ENCODE results near the gene ABCA13. TPM values are rescaled to one million over a fixed set of nuclear protein-coding genes. Genes with fewer than 3 reads are reported as not detected.

ABCA13 gene
- total RNA-seq, 4 donors from 2014 or later: 0.38 to 9.8 (median 4.9) TPM

GRCh38 chr7:48454750-48455192 is 283.5 kb downstream of the ABCA13 start:
- Histone ChIP-seq H3K9me3 (no peaks in the 10 kb centered on the region), H3K27ac (no peak overlapping the region), H3K4me1 (no peaks in the 10 kb centered on the region), H3K4me3 (no peak overlapping the region), H3K36me3 (no peaks in the 10 kb centered on the region), H3K27me3 (no peaks in the 10 kb centered on the region)
- TF ChIP-seq CTCF (IDR thresholded peaks at IDR 0.05): no peak
- TF ChIP-seq POLR2A (IDR thresholded peaks at IDR 0.05): no peak
- intact Hi-C loops (cut with DNase I): no loop called here
- no peak for DNase-seq
- 92 to 93% methylated on average over 11 to 28 of the region's 38 CpGs for WGBS, 2 donors

- no peak for DNase-seq
- TF ChIP-seq CTCF (IDR thresholded peaks at IDR 0.05): no peak
- TF ChIP-seq POLR2A (IDR thresholded peaks at IDR 0.05): no peak
- Histone ChIP-seq H3K27me3 (no peaks in the 10 kb centered on the region), H3K27ac (no peak overlapping the region), H3K36me3 (no peaks in the 10 kb centered on the region), H3K9me3 (no peaks in the 10 kb centered on the region), H3K4me3 (no peak overlapping the region), H3K4me1 (no peaks in the 10 kb centered on the region)
- intact Hi-C loops (cut with DNase I): no loop called here
- WGBS, 2 donors: 92 to 94% methylated on average over 11 to 17 of the region's 17 CpGs
These were observed 284.1 kb downstream of the ABCA13 start for GRCh38 chr7:48455363-48455762.

DNA sequence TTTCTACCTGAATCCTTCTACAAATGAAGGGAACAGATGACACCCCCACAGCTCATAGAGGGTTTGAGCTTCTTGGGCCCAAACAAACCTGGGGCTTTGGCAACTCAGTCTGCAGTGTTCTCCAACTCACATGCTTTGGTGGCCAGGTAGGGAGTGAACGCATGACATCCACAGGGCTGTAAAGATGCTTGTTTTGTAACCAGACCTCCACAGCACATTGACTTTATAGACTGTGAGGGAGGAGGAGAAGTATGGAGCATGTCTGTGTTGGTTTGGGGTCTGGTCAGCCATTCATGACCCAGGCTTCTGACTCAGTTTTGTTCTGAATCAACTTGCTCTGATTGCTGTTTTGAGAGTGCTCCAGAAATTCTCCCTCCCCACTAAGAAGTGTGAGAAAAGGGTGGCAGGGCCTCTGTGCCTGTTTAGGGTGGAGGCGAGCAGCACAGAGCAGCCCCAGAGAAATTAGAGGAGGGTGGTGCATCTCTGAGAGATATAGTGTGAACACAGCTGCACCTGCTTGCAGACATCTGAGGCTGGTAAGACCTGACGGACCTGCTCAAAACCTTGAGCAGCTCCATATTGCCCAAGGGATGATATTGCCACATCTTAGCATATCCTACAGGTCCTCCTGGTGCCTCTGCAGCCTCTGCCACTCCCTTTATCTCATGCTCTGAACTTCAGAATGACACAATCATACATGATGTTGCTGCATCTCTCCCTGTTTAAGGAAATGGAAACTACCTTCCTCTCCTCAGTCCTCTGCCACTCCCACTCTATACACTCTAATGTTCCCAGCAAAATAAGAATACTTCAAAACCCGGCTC is 287.7 kb downstream of the ABCA13 start:
- 59 to 66% methylated on average over 3 to 4 of the region's 4 CpGs for WGBS, 2 donors
- Histone ChIP-seq H3K4me1 (no peaks in the 10 kb centered on the region), H3K27ac (peak overlapping the region in 1 of 4 donors; percentile 34), H3K4me3 (no peak overlapping the region), H3K27me3 (no peaks in the 10 kb centered on the region), H3K36me3 (no peaks in the 10 kb centered on the region), H3K9me3 (no peaks in the 10 kb centered on the region)
- intact Hi-C loops (cut with DNase I): no loop called here
- TF ChIP-seq POLR2A (IDR thresholded peaks at IDR 0.05): no peak
- TF ChIP-seq CTCF (IDR thresholded peaks at IDR 0.05): no peak
- DNase-seq: no peak

GRCh38 chr7:48466713-48467112 is 295.5 kb downstream of the ABCA13 start:
- H3K27me3 ChIP-seq: no peaks in the 10 kb centered on the region
- H3K4me1 ChIP-seq: no peaks in the 10 kb centered on the region
- H3K36me3 ChIP-seq: no peaks in the 10 kb centered on the region
- intact Hi-C loops (cut with DNase I): no loop called here
- no peak overlapping the region for H3K4me3 ChIP-seq
- TF ChIP-seq POLR2A (IDR thresholded peaks at IDR 0.05): no peak
- no peak for TF ChIP-seq CTCF (IDR thresholded peaks at IDR 0.05)
- WGBS, 2 donors: 73 to 82% methylated on average over 4 of the region's 4 CpGs
- DNase-seq: no peak
- no peak overlapping the region for H3K27ac ChIP-seq
- no peaks in the 10 kb centered on the region for H3K9me3 ChIP-seq

DNA sequence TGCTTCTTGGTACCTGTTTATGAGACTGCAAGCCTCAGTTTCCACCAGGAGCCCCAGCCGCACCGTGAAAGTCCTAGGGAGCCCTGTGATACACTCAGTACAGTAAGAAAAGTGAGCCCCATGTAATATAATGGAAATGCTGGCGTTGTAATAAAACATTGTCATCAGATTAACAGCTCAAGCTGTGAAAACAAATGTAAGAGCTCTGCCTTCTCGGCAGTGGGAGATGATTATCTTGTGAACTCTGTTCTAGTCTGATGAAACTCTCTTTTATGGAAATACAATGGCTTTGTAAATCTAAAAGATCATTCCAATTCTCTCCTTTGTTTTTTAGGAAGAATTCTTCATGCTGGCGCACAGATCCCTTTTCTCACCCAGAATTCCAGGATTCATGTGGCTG is 299.9 kb downstream of the ABCA13 start:
- Histone ChIP-seq H3K27me3 (no peaks in the 10 kb centered on the region), H3K4me1 (no peaks in the 10 kb centered on the region), H3K9me3 (no peaks in the 10 kb centered on the region), H3K36me3 (no peaks in the 10 kb centered on the region), H3K27ac (no peak overlapping the region), H3K4me3 (no peak overlapping the region)
- intact Hi-C loops (cut with DNase I): no loop called here
- WGBS, 2 donors: 64 to 66% methylated on average over 5 of the region's 5 CpGs
- TF ChIP-seq CTCF (IDR thresholded peaks at IDR 0.05) (no peak), POLR2A (IDR thresholded peaks at IDR 0.05) (no peak)
- no peak for DNase-seq
